K562 (cell line): ENCODE measurements around the gene PATL2. TPM values are rescaled to one million over a fixed set of nuclear protein-coding genes. Genes with fewer than 3 reads are reported as not detected.

Source experiments
- ATF1 ChIP-seq, 2 experiments: fragments of 450-650 bp in 1 of 2; IDR thresholded peaks; 2 replicates each; pipeline ENCODE4 v1.6.1; 2016; ENCODE audit warnings: missing compliant biosample characterization in 1 of 2, missing genetic modification characterization in 1 of 2
- CTCFL ChIP-seq: IDR thresholded peaks from 2 replicates; pipeline ENCODE4 v1.6.1; 2011; ENCODE audit warnings: borderline replicate concordance, low read depth, mild to moderate bottlenecking, moderate library complexity, low read length; ENCODE audit not compliant: insufficient read depth, poor library complexity, severe bottlenecking
- DPF2 ChIP-seq: fragments of 450-650 bp; IDR thresholded peaks from 2 replicates; pipeline ENCODE4 v1.6.1; 2016
- E2F6 ChIP-seq, 2 experiments: IDR thresholded peaks; 2 replicates each; pipeline ENCODE4 v1.6.1; 2011; ENCODE audit warnings: borderline replicate concordance in 1 of 2, control low read depth in 1 of 2, low read depth in 1 of 2, low read length in 1 of 2, mild to moderate bottlenecking in 1 of 2, mixed read lengths in 1 of 2, moderate library complexity in 1 of 2; ENCODE audit not compliant: insufficient read depth in 1 of 2, insufficient read length in 1 of 2, poor library complexity in 1 of 2, severe bottlenecking in 1 of 2; ENCODE audit errors: extremely low read depth in 1 of 2
- ERF ChIP-seq: fragments of 450-650 bp; formaldehyde crosslinking; IDR thresholded peaks from 2 replicates; pipeline ENCODE4 v1.4.0; 2020; ENCODE audit warnings: mild to moderate bottlenecking, mixed read lengths
- GTF2E2 ChIP-seq: fragments of 200-800 bp; sonication (Bioruptor generic); IDR thresholded peaks from 2 replicates; pipeline ENCODE4 v1.6.1; 2016; ENCODE audit warnings: missing genetic modification characterization, missing compliant biosample characterization
- HDAC6 ChIP-seq: IDR thresholded peaks from 2 replicates; pipeline ENCODE4 v1.6.1; 2012; ENCODE audit warnings: low read depth, mild to moderate bottlenecking, control low read depth, inconsistent platforms, low read length, moderate library complexity
- MAFF ChIP-seq: IDR thresholded peaks from 2 replicates; pipeline ENCODE4 v1.6.1; 2012; ENCODE audit warnings: low read length, improper control_type of control experiment
- NELFE ChIP-seq: IDR thresholded peaks from 2 replicates; pipeline ENCODE4 v1.6.1; 2011; ENCODE audit warnings: mild to moderate bottlenecking; ENCODE audit not compliant: insufficient read depth, insufficient read length
- OTX1 ChIP-seq: fragments of 450-650 bp; formaldehyde crosslinking; IDR thresholded peaks from 2 replicates; pipeline ENCODE4 v1.4.0; 2022; ENCODE audit warnings: mild to moderate bottlenecking
- RFX7 ChIP-seq: fragments of 250-450 bp; sonication (Bioruptor Pico); IDR thresholded peaks from 2 replicates; pipeline ENCODE4 v1.5.1; 2021; ENCODE audit warnings: mild to moderate bottlenecking
- SREBF1 ChIP-seq: fragments of 150-350 bp; IDR thresholded peaks from 2 replicates; pipeline ENCODE4 v1.6.1; 2014; ENCODE audit warnings: antibody characterized with exemption, low read depth, low read length, borderline replicate concordance
- TRIM24 ChIP-seq, 2 experiments: fragments of 450-650 bp; IDR thresholded peaks; 2 replicates each; pipeline ENCODE4 v1.6.1; 2016
- XRCC5 ChIP-seq: fragments of 200-400 bp; formaldehyde crosslinking; IDR thresholded peaks from 2 replicates; pipeline ENCODE4 v1.6.1; 2017; ENCODE audit warnings: low read depth, mild to moderate bottlenecking, low read length
- ZNF277 ChIP-seq: fragments of 250-450 bp; sonication (Bioruptor Pico); IDR thresholded peaks from 2 replicates; pipeline ENCODE4 v1.8.0; 2022; ENCODE audit warnings: inconsistent platforms, mild to moderate bottlenecking, moderate library complexity, borderline replicate concordance
- polyA plus RNA-seq, 8 experiments: library from polyadenylated mRNA; depleted of rRNA in 4 of 8; stranded (reverse) in 5 of 8; unstranded in 3 of 8; fragments of >200 nt; fragmentation: Nextera tagmentation in 2 of 8; fragmentation: Illumina TruSeq in 1 of 8; extraction: Ambion mirVana in 2 of 8; extraction: Trizol in 1 of 8; gene quantifications; 2 replicates each; pipeline versions ENCODE4 v1.2.1 to v1.2.3, GENCODE V29; 2011 to 2014; ENCODE audit warnings: inconsistent platforms in 1 of 8, missing spikeins in 1 of 8
- total RNA-seq, 7 experiments: library from RNA; depleted of rRNA in 6 of 7; stranded (reverse); fragments of >200 nt in 6 of 7; fragmentation: Illumina TruSeq in 2 of 7; extraction: Trizol in 2 of 7; gene quantifications; 2 replicates each; pipeline versions ENCODE4 v1.2.1 to v1.2.3, GENCODE V29; 2011 to 2021; ENCODE audit warnings: low replicate concordance in 1 of 7
- TF ChIP-seq, protein P1 (sequence below): sonication (generic); formaldehyde crosslinking; IDR thresholded peaks from 2 replicates; pipeline ENCODE4 v1.8.0; 2022; ENCODE audit warnings: mild to moderate bottlenecking, missing genetic modification reagents
- TF ChIP-seq, protein P2 (sequence below): fragments of 450-650 bp; formaldehyde crosslinking; IDR thresholded peaks from 2 replicates; pipeline ENCODE4 v1.4.0; 2020; ENCODE audit warnings: mild to moderate bottlenecking, moderate library complexity

PATL2 gene
- total and polyA plus RNA-seq, 9 of the 15 experiments (the other 6 are each of a cell fraction or from before 2014, with no cell fraction given): 0.42 to 1.1 (median 0.86) TPM

- TF ChIP-seq XRCC5 (no peak), TRIM24 (IDR thresholded peaks at IDR 0.05) (peak in 1 of 2 experiments; percentile 22; a peak in 1 of 4 replicates), CTCFL (no peak), GTF2E2 (peak; percentile 99), MAFF (peak; percentile 72; the same call in 1 of the 2 replicates), ERF (CRISPR knock-in tag) (peak; percentile 79; the same call in 1 of the 2 replicates), ATF1 (CRISPR knock-in tag; IDR thresholded peaks at IDR 0.05) (no peak), ATF1 (tag; IDR thresholded peaks at IDR 0.05) (peak; percentile 32; the same call in 1 of the 2 replicates), HDAC6 (no peak), OTX1 (CRISPR knock-in tag) (peak; percentile 95), ZNF277 (CRISPR knock-in tag) (no peak), E2F6 (IDR thresholded peaks at IDR 0.05; ENCODE audit: borderline replicate concordance in 1 of 2, extremely low read depth in 1 of 2, insufficient read depth in 1 of 2, insufficient read length in 1 of 2, low read depth in 1 of 2, low read length in 1 of 2, poor library complexity in 1 of 2, severe bottlenecking in 1 of 2) (no peak), DPF2 (peak; percentile 91), NELFE (no peak), RFX7 (CRISPR knock-in tag) (peak; percentile 92), SREBF1 (no peak)
- TF ChIP-seq, protein P1, sequence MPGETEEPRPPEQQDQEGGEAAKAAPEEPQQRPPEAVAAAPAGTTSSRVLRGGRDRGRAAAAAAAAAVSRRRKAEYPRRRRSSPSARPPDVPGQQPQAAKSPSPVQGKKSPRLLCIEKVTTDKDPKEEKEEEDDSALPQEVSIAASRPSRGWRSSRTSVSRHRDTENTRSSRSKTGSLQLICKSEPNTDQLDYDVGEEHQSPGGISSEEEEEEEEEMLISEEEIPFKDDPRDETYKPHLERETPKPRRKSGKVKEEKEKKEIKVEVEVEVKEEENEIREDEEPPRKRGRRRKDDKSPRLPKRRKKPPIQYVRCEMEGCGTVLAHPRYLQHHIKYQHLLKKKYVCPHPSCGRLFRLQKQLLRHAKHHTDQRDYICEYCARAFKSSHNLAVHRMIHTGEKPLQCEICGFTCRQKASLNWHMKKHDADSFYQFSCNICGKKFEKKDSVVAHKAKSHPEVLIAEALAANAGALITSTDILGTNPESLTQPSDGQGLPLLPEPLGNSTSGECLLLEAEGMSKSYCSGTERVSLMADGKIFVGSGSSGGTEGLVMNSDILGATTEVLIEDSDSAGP (CRISPR knock-in tag): no peak
- TF ChIP-seq, protein P2, sequence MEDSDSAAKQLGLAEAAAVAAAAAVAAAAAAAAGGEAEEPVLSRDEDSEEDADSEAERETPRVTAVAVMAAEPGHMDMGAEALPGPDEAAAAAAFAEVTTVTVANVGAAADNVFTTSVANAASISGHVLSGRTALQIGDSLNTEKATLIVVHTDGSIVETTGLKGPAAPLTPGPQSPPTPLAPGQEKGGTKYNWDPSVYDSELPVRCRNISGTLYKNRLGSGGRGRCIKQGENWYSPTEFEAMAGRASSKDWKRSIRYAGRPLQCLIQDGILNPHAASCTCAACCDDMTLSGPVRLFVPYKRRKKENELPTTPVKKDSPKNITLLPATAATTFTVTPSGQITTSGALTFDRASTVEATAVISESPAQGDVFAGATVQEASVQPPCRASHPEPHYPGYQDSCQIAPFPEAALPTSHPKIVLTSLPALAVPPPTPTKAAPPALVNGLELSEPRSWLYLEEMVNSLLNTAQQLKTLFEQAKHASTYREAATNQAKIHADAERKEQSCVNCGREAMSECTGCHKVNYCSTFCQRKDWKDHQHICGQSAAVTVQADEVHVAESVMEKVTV: peak; percentile 65
These were observed 15.7 kb upstream of the PATL2 start (continued) for GRCh38 chr15:44726568-44727484.
